WTC11 (cell line): ENCODE results near the gene ZBTB47. TPM values are rescaled to one million over a fixed set of nuclear protein-coding genes. Genes with fewer than 3 reads are reported as not detected.

Experiments
- ATAC-seq: fragments of 200-7000 bp; cut with Tn5 transposase; 2 replicates; pipeline ENCODE4 v1.10.0; 2021; ENCODE audit warnings: mild to moderate bottlenecking, moderate library complexity
- CTCF ChIA-PET: fragments of 300-600 bp; sonication (Branson Sonifier 250); formaldehyde crosslinking; loops from one replicate; lab custom pipeline; 2021; ENCODE audit warnings: antibody characterized with exemption; lab: Charles Lee
- POLR2A ChIA-PET: fragments of 350-600 bp; sonication (Branson Sonifier 250); formaldehyde crosslinking; loops from one replicate; lab custom pipeline; 2021; ENCODE audit warnings: antibody characterized with exemption; lab: Charles Lee
- DNase-seq: peaks from one replicate; pipeline ENCODE4 v3.0.0; 2021; ENCODE audit warnings: low spot score
- H3K27ac Mint-ChIP-seq: 2 replicates; pipeline ENCODE4 v1.8.0; 2021; ENCODE audit warnings: mixed read lengths
- H3K27me3 Mint-ChIP-seq: 2 replicates; pipeline ENCODE4 v1.8.0; 2021; ENCODE audit warnings: low read depth, mild to moderate bottlenecking, moderate library complexity, mixed read lengths
- H3K36me3 Mint-ChIP-seq: 2 replicates; pipeline ENCODE4 v1.8.0; 2021; ENCODE audit warnings: mixed read lengths
- H3K4me1 Mint-ChIP-seq: 2 replicates; pipeline ENCODE4 v1.8.0; 2022; ENCODE audit warnings: mixed read lengths
- H3K4me3 Mint-ChIP-seq: 2 replicates; pipeline ENCODE4 v1.8.0; 2021; ENCODE audit warnings: mild to moderate bottlenecking, moderate library complexity, mixed read lengths
- H3K9me3 Mint-ChIP-seq: 2 replicates; pipeline ENCODE4 v1.8.0; 2021; ENCODE audit warnings: mixed read lengths
- NFATC4 ChIP-seq: fragments of 250-450 bp; sonication (Bioruptor Pico); IDR thresholded peaks from 2 replicates; pipeline ENCODE4 v1.9.0; 2021; ENCODE audit warnings: mild to moderate bottlenecking
- SP1 ChIP-seq: sonication (generic); formaldehyde crosslinking; conservative IDR thresholded peaks from 2 replicates; pipeline ENCODE4 v1.8.1; 2022; ENCODE audit warnings: missing genetic modification reagents
- ZNF219 ChIP-seq: sonication (generic); formaldehyde crosslinking; IDR thresholded peaks from 2 replicates; pipeline ENCODE4 v1.8.0; 2023; ENCODE audit warnings: missing genetic modification reagents, mild to moderate bottlenecking, borderline replicate concordance
- total RNA-seq: library from RNA; stranded (reverse); gene quantifications from 3 replicates; pipeline ENCODE4 v1.2.3, GENCODE V29; 2021
- TF ChIP-seq, protein P1 (sequence below): fragments of 250-450 bp; sonication (Bioruptor Pico); IDR thresholded peaks from 2 replicates; pipeline ENCODE4 v2.1.2; 2022; ENCODE audit warnings: mild to moderate bottlenecking, moderate library complexity
- TF ChIP-seq, protein P2 (sequence below): sonication (generic); formaldehyde crosslinking; IDR thresholded peaks from 2 replicates; pipeline ENCODE4 v1.8.1; 2023; ENCODE audit warnings: mild to moderate bottlenecking, moderate library complexity, missing genetic modification reagents
- TF ChIP-seq, protein P3 (sequence below): sonication (generic); formaldehyde crosslinking; IDR thresholded peaks from 2 replicates; pipeline ENCODE4 v1.8.0; 2022; ENCODE audit warnings: mild to moderate bottlenecking, missing genetic modification reagents
- TF ChIP-seq, protein P4 (sequence below): sonication (generic); formaldehyde crosslinking; conservative IDR thresholded peaks from 2 replicates; pipeline ENCODE4 v1.8.1; 2022; ENCODE audit warnings: mild to moderate bottlenecking, missing genetic modification reagents
- TF ChIP-seq, protein P5 (sequence below): fragments of 250-450 bp; sonication (Bioruptor Pico); IDR thresholded peaks from 2 replicates; pipeline ENCODE4 v1.9.0; 2021; ENCODE audit warnings: mild to moderate bottlenecking, borderline replicate concordance
- TF ChIP-seq, protein P6 (sequence below): sonication (generic); formaldehyde crosslinking; IDR thresholded peaks from 2 replicates; pipeline ENCODE4 v1.8.1; 2023; ENCODE audit warnings: mild to moderate bottlenecking, missing genetic modification reagents, moderate library complexity
- TF ChIP-seq, protein P7 (sequence below): sonication (generic); formaldehyde crosslinking; IDR thresholded peaks from 2 replicates; pipeline ENCODE4 v1.8.0; 2023; ENCODE audit warnings: missing genetic modification reagents, mild to moderate bottlenecking, borderline replicate concordance

Gene ZBTB47
- total RNA-seq, 1 experiment from 2014 or later, result 5.2 TPM

DNA sequence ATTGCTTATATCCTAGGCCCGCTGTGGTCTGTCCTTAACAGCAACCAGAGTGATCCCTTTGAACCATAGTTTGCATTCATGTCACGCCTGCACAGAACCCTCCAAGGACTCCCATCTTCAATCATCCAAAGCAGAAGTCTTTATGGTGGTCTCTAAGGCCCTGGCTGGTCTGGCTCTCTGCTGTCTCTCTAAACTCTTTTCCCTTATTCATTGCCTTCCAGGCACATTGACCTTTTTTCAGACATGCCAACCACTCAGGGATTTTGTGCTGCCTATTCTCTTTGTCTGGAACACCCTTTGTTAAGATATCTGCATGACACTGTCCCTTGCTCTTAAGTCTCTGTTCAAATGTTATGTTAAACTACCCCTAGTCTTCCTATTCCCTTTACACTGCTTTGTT lies 21.9 kb upstream of the ZBTB47 start:
- CTCF ChIA-PET, result interaction anchor here (0.6 kb wide), 1 partner anchor 16 kb away, joined by 3 read pairs; no protein-coding TSS in a partner anchor
- POLR2A ChIA-PET, result no interaction called here
- DNase-seq, result no peak
- Mint-ChIP-seq H3K27me3 (no peaks in the 10 kb centered on the region), H3K27ac (peak overlapping the region; percentile 93), H3K9me3 (no peaks in the 10 kb centered on the region), H3K4me3 (no peak overlapping the region), H3K4me1 (peaks cover 26% of the 10 kb centered on the region), H3K36me3 (peaks cover 50% of the 10 kb centered on the region)
- TF ChIP-seq, protein P1, sequence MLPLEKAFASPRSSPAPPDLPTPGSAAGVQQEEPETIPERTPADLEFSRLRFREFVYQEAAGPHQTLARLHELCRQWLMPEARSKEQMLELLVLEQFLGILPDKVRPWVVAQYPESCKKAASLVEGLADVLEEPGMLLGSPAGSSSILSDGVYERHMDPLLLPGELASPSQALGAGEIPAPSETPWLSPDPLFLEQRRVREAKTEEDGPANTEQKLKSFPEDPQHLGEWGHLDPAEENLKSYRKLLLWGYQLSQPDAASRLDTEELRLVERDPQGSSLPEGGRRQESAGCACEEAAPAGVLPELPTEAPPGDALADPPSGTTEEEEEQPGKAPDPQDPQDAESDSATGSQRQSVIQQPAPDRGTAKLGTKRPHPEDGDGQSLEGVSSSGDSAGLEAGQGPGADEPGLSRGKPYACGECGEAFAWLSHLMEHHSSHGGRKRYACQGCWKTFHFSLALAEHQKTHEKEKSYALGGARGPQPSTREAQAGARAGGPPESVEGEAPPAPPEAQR (CRISPR knock-in tag), result no peak
- TF ChIP-seq, protein P2, sequence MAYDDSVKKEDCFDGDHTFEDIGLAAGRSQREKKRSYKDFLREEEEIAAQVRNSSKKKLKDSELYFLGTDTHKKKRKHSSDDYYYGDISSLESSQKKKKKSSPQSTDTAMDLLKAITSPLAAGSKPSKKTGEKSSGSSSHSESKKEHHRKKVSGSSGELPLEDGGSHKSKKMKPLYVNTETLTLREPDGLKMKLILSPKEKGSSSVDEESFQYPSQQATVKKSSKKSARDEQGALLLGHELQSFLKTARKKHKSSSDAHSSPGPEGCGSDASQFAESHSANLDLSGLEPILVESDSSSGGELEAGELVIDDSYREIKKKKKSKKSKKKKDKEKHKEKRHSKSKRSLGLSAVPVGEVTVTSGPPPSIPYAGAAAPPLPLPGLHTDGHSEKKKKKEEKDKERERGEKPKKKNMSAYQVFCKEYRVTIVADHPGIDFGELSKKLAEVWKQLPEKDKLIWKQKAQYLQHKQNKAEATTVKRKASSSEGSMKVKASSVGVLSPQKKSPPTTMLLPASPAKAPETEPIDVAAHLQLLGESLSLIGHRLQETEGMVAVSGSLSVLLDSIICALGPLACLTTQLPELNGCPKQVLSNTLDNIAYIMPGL (CRISPR knock-in tag), result no peak
- TF ChIP-seq, protein P3, sequence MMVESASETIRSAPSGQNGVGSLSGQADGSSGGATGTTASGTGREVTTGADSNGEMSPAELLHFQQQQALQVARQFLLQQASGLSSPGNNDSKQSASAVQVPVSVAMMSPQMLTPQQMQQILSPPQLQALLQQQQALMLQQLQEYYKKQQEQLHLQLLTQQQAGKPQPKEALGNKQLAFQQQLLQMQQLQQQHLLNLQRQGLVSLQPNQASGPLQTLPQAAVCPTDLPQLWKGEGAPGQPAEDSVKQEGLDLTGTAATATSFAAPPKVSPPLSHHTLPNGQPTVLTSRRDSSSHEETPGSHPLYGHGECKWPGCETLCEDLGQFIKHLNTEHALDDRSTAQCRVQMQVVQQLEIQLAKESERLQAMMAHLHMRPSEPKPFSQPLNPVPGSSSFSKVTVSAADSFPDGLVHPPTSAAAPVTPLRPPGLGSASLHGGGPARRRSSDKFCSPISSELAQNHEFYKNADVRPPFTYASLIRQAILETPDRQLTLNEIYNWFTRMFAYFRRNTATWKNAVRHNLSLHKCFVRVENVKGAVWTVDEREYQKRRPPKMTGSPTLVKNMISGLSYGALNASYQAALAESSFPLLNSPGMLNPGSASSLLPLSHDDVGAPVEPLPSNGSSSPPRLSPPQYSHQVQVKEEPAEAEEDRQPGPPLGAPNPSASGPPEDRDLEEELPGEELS, result no peak
- TF ChIP-seq SP1 (CRISPR knock-in tag), result no peak
- no peak for TF ChIP-seq ZNF219 (CRISPR knock-in tag)
- TF ChIP-seq, protein P4, sequence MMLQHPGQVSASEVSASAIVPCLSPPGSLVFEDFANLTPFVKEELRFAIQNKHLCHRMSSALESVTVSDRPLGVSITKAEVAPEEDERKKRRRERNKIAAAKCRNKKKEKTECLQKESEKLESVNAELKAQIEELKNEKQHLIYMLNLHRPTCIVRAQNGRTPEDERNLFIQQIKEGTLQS (CRISPR knock-in tag), result no peak
- TF ChIP-seq, protein P5, sequence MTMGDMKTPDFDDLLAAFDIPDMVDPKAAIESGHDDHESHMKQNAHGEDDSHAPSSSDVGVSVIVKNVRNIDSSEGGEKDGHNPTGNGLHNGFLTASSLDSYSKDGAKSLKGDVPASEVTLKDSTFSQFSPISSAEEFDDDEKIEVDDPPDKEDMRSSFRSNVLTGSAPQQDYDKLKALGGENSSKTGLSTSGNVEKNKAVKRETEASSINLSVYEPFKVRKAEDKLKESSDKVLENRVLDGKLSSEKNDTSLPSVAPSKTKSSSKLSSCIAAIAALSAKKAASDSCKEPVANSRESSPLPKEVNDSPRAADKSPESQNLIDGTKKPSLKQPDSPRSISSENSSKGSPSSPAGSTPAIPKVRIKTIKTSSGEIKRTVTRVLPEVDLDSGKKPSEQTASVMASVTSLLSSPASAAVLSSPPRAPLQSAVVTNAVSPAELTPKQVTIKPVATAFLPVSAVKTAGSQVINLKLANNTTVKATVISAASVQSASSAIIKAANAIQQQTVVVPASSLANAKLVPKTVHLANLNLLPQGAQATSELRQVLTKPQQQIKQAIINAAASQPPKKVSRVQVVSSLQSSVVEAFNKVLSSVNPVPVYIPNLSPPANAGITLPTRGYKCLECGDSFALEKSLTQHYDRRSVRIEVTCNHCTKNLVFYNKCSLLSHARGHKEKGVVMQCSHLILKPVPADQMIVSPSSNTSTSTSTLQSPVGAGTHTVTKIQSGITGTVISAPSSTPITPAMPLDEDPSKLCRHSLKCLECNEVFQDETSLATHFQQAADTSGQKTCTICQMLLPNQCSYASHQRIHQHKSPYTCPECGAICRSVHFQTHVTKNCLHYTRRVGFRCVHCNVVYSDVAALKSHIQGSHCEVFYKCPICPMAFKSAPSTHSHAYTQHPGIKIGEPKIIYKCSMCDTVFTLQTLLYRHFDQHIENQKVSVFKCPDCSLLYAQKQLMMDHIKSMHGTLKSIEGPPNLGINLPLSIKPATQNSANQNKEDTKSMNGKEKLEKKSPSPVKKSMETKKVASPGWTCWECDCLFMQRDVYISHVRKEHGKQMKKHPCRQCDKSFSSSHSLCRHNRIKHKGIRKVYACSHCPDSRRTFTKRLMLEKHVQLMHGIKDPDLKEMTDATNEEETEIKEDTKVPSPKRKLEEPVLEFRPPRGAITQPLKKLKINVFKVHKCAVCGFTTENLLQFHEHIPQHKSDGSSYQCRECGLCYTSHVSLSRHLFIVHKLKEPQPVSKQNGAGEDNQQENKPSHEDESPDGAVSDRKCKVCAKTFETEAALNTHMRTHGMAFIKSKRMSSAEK (CRISPR knock-in tag), result no peak
- TF ChIP-seq, protein P6, sequence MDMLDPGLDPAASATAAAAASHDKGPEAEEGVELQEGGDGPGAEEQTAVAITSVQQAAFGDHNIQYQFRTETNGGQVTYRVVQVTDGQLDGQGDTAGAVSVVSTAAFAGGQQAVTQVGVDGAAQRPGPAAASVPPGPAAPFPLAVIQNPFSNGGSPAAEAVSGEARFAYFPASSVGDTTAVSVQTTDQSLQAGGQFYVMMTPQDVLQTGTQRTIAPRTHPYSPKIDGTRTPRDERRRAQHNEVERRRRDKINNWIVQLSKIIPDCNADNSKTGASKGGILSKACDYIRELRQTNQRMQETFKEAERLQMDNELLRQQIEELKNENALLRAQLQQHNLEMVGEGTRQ, result no peak
- TF ChIP-seq NFATC4 (CRISPR knock-in tag), result no peak
- TF ChIP-seq, protein P7, sequence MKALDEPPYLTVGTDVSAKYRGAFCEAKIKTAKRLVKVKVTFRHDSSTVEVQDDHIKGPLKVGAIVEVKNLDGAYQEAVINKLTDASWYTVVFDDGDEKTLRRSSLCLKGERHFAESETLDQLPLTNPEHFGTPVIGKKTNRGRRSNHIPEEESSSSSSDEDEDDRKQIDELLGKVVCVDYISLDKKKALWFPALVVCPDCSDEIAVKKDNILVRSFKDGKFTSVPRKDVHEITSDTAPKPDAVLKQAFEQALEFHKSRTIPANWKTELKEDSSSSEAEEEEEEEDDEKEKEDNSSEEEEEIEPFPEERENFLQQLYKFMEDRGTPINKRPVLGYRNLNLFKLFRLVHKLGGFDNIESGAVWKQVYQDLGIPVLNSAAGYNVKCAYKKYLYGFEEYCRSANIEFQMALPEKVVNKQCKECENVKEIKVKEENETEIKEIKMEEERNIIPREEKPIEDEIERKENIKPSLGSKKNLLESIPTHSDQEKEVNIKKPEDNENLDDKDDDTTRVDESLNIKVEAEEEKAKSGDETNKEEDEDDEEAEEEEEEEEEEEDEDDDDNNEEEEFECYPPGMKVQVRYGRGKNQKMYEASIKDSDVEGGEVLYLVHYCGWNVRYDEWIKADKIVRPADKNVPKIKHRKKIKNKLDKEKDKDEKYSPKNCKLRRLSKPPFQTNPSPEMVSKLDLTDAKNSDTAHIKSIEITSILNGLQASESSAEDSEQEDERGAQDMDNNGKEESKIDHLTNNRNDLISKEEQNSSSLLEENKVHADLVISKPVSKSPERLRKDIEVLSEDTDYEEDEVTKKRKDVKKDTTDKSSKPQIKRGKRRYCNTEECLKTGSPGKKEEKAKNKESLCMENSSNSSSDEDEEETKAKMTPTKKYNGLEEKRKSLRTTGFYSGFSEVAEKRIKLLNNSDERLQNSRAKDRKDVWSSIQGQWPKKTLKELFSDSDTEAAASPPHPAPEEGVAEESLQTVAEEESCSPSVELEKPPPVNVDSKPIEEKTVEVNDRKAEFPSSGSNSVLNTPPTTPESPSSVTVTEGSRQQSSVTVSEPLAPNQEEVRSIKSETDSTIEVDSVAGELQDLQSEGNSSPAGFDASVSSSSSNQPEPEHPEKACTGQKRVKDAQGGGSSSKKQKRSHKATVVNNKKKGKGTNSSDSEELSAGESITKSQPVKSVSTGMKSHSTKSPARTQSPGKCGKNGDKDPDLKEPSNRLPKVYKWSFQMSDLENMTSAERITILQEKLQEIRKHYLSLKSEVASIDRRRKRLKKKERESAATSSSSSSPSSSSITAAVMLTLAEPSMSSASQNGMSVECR (CRISPR knock-in tag), result no peak
- peak; percentile 88 for ATAC-seq
